ENCODE data around the gene DOCK3. TPM values are rescaled to one million over a fixed set of nuclear protein-coding genes. Genes with fewer than 3 reads are reported as not detected.

The DOCK3 gene
- total RNA-seq, 1 experiment from 2014 or later: 0.47 TPM

DNA sequence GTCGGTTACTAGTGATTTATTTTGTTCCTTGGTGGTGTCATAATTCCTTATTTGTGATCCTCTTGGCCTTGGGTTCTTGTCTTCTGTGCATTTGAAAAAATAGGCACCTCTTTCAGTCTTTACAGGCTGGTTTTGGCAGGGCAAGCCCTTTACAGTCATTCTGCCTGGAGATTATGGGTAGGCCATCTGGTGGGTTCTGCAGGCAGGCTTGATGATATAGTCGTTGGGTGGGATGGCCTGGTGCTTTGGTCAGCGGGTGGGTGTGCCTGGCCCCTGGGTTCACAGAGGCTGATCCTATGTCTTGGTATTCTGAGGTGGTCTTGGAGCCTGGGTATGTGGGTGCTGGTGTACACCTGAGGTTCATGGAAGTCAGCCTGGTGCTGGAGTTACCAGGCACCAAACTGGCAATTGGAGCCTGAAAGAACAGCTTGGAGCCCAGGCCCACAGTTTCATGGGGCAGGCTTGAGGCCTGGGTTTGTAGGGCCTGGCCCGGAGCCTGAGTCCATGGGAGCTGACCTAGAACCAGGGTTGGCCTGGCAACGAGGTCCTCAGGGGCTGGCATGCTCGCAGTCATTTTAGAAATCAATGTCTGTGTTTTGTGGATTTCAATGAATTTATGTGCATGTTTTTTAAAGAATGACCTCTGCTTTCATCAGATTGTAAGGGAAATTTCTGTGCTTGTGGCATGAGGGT, 63.3 kb downstream of the DOCK3 start:
- H3K4me1 ChIP-seq (ENCODE audit: insufficient read depth, low read length, poor library complexity, severe bottlenecking): no peaks in the 10 kb centered on the region
- H3K27me3 ChIP-seq (replicated peaks; ENCODE audit: insufficient read depth, low read depth, low read length, poor library complexity): no peaks in the 10 kb centered on the region
- H3K9me3 ChIP-seq (ENCODE audit: low read depth, low read length, poor library complexity, severe bottlenecking): no peaks in the 10 kb centered on the region
- H3K36me3 ChIP-seq (ENCODE audit: insufficient read depth, low read length, poor library complexity, severe bottlenecking): no peaks in the 10 kb centered on the region
- DNase-seq (ENCODE audit: low spot score): no peak
- H3K4me3 ChIP-seq (ENCODE audit: low read depth, low read length, poor library complexity, severe bottlenecking): no peak overlapping the region
- no TSS peak for BruUV-seq (replicated peaks)
- TF ChIP-seq EZH2 (IDR thresholded peaks at IDR 0.05; ENCODE audit: borderline replicate concordance, low read depth, low read length, poor library complexity, severe bottlenecking): no peak
- TF ChIP-seq, protein P1, sequence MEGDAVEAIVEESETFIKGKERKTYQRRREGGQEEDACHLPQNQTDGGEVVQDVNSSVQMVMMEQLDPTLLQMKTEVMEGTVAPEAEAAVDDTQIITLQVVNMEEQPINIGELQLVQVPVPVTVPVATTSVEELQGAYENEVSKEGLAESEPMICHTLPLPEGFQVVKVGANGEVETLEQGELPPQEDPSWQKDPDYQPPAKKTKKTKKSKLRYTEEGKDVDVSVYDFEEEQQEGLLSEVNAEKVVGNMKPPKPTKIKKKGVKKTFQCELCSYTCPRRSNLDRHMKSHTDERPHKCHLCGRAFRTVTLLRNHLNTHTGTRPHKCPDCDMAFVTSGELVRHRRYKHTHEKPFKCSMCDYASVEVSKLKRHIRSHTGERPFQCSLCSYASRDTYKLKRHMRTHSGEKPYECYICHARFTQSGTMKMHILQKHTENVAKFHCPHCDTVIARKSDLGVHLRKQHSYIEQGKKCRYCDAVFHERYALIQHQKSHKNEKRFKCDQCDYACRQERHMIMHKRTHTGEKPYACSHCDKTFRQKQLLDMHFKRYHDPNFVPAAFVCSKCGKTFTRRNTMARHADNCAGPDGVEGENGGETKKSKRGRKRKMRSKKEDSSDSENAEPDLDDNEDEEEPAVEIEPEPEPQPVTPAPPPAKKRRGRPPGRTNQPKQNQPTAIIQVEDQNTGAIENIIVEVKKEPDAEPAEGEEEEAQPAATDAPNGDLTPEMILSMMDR (conservative IDR thresholded peaks at IDR 0.05; ENCODE audit: low read depth, low read length): no peak
- POLR2A ChIA-PET (ENCODE audit: low non-redundant PET): no interaction called here
- CTCF ChIA-PET: no interaction called here
- intact Hi-C loops (cut with micrococcal nuclease; ENCODE audit: unreplicated experiment): no loop called here
- H3K27ac ChIP-seq (ENCODE audit: low read depth, low read length, poor library complexity, severe bottlenecking): no peak overlapping the region

DNA sequence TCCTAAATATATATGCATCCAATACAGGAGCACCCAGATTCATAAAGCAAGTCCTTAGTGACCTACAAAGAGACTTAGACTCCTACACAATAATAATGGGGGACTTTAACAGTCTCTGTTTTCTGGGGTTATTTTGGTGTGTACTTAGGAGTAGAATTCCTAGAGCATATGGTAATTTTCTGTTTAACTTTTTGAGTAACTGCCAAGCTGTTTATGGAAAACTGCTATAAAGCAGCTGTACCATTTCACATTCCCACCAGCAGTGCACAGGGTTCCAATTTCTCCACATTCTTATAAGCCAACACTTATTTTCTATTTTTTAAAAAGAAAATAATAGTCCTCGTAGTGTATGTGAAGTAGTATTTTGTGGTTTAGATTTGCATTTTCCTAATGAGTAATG, 68.9 kb downstream of the DOCK3 start:
- no TSS peak for BruUV-seq (replicated peaks)
- ChIA-PET POLR2A (ENCODE audit: low non-redundant PET) (no interaction called here), CTCF (no interaction called here)
- TF ChIP-seq, protein P1 (conservative IDR thresholded peaks at IDR 0.05; ENCODE audit: low read depth, low read length): no peak
- no peak for TF ChIP-seq EZH2 (IDR thresholded peaks at IDR 0.05; ENCODE audit: borderline replicate concordance, low read depth, low read length, poor library complexity, severe bottlenecking)
- Histone ChIP-seq H3K9me3 (ENCODE audit: low read depth, low read length, poor library complexity, severe bottlenecking) (no peaks in the 10 kb centered on the region), H3K4me3 (ENCODE audit: low read depth, low read length, poor library complexity, severe bottlenecking) (no peak overlapping the region), H3K36me3 (ENCODE audit: insufficient read depth, low read length, poor library complexity, severe bottlenecking) (no peaks in the 10 kb centered on the region), H3K4me1 (ENCODE audit: insufficient read depth, low read length, poor library complexity, severe bottlenecking) (no peaks in the 10 kb centered on the region), H3K27me3 (replicated peaks; ENCODE audit: insufficient read depth, low read depth, low read length, poor library complexity) (no peaks in the 10 kb centered on the region), H3K27ac (ENCODE audit: low read depth, low read length, poor library complexity, severe bottlenecking) (no peak overlapping the region)
- intact Hi-C loops (cut with micrococcal nuclease; ENCODE audit: unreplicated experiment): no loop called here
- DNase-seq (ENCODE audit: low spot score): no peak

DNA sequence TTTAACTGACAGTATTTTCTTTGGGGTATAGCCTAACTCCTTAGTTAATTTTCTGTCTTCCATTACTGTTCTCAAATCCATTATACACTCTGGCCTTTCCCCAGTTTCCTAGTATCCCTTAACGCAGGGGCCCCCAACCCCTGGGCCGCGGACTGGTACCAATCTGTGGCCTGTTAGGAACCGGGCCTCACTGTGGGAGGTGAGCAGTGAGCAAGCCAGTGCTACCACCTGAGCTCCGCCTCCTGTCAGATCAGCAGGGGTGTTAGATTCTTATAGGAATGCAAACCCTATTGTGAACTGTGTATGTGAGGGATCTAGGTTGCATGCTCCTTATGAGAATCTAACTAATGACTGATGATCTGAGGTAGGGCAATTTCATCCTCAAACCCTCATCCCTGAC, 75.1 kb downstream of the DOCK3 start:
- no peak for DNase-seq (ENCODE audit: low spot score)
- POLR2A ChIA-PET (ENCODE audit: low non-redundant PET): no interaction called here
- H3K27ac ChIP-seq (ENCODE audit: low read depth, low read length, poor library complexity, severe bottlenecking): no peak overlapping the region

More for the DNA sequence above, 75.1 kb downstream of the DOCK3 start:
- H3K4me3 ChIP-seq (ENCODE audit: low read depth, low read length, poor library complexity, severe bottlenecking): no peak overlapping the region
- H3K4me1 ChIP-seq (ENCODE audit: insufficient read depth, low read length, poor library complexity, severe bottlenecking): no peaks in the 10 kb centered on the region
- TF ChIP-seq EZH2 (IDR thresholded peaks at IDR 0.05; ENCODE audit: borderline replicate concordance, low read depth, low read length, poor library complexity, severe bottlenecking): no peak
- TF ChIP-seq, protein P1 (conservative IDR thresholded peaks at IDR 0.05; ENCODE audit: low read depth, low read length): no peak
- BruUV-seq (replicated peaks): no TSS peak
- no peaks in the 10 kb centered on the region for H3K9me3 ChIP-seq (ENCODE audit: low read depth, low read length, poor library complexity, severe bottlenecking)
- H3K27me3 ChIP-seq (replicated peaks; ENCODE audit: insufficient read depth, low read depth, low read length, poor library complexity): no peaks in the 10 kb centered on the region
- no peaks in the 10 kb centered on the region for H3K36me3 ChIP-seq (ENCODE audit: insufficient read depth, low read length, poor library complexity, severe bottlenecking)
- CTCF ChIA-PET: no interaction called here
- intact Hi-C loops (cut with micrococcal nuclease; ENCODE audit: unreplicated experiment): no loop called here
